HEK293 (cell line): ENCODE data around the gene UBASH3B.

Experiments used
- CTCF ChIA-PET: fragments of 350-600 bp; formaldehyde crosslinking; extraction: SDS; loops from one replicate; lab custom pipeline; 2021; ENCODE audit warnings: antibody characterized with exemption; lab: Yijun Ruan, JAX
- POLR2A ChIA-PET: fragments of 300-600 bp; formaldehyde crosslinking; extraction: SDS; loops from one replicate; lab custom pipeline; 2020; ENCODE audit warnings: antibody characterized with exemption, inconsistent platforms; lab: Yijun Ruan, JAX
- H3K27ac ChIP-seq: fragments of 200-500 bp; sonication (Bioruptor generic); 2 replicates; pipeline ENCODE4 v1.5.1; 2014; ENCODE audit warnings: low read depth, low read length, control low read depth, inconsistent platforms; ENCODE audit errors: extremely low read depth
- H3K36me3 ChIP-seq, 2 experiments: fragments of 200-500 bp in 1 of 2; sonication (Bioruptor generic) in 1 of 2; 1 replicate in 1 of 2; 2 replicates in 1 of 2; pipeline ENCODE4 v1.5.1; 2014 to 2017; ENCODE audit warnings: inconsistent platforms in 2 of 2, low read length in 2 of 2; ENCODE audit not compliant: control insufficient read depth in 2 of 2, insufficient read depth in 1 of 2
- H3K4me1 ChIP-seq: fragments of 200-500 bp; sonication (Bioruptor generic); 2 replicates; pipeline ENCODE4 v1.5.1; 2014; ENCODE audit warnings: mild to moderate bottlenecking, low read length, inconsistent platforms; ENCODE audit not compliant: control insufficient read depth, insufficient read depth
- H3K4me3 ChIP-seq: 2 replicates; pipeline ENCODE4 v1.5.1; 2011; ENCODE audit warnings: low read depth, mild to moderate bottlenecking, control low read depth, low read length, moderate library complexity
- H3K9me3 ChIP-seq: fragments of 200-500 bp; sonication (Bioruptor generic); 2 replicates; pipeline ENCODE4 v1.5.1; 2014; ENCODE audit warnings: low read depth, low read length, inconsistent platforms; ENCODE audit not compliant: control insufficient read depth, insufficient read depth
- ATF2 ChIP-seq: fragments of 450-650 bp; formaldehyde crosslinking; IDR thresholded peaks from 2 replicates; pipeline ENCODE4 v1.5.1; 2016; ENCODE audit warnings: missing biosample characterization, missing genetic modification characterization, low read depth
- EGR2 ChIP-seq: fragments of 450-650 bp; formaldehyde crosslinking; IDR thresholded peaks from 2 replicates; pipeline ENCODE4 v1.5.1; 2016; ENCODE audit warnings: low read depth, missing biosample characterization, missing genetic modification characterization
- HOXD13 ChIP-seq: sonication (generic); formaldehyde crosslinking; IDR thresholded peaks from 2 replicates; pipeline ENCODE4 v1.8.0; 2022; ENCODE audit warnings: missing genetic modification reagents, borderline replicate concordance
- PATZ1 ChIP-seq: fragments of 450-650 bp; formaldehyde crosslinking; IDR thresholded peaks from 2 replicates; pipeline ENCODE4 v1.5.1; 2016; ENCODE audit warnings: missing biosample characterization, missing genetic modification characterization
- PRDM1 ChIP-seq: fragments of 450-650 bp; formaldehyde crosslinking; IDR thresholded peaks from 2 replicates; pipeline ENCODE4; 2016; ENCODE audit warnings: missing biosample characterization, missing genetic modification characterization
- PRDM2 ChIP-seq: fragments of 450-650 bp; formaldehyde crosslinking; IDR thresholded peaks from 2 replicates; pipeline ENCODE4 v1.5.1; 2016; ENCODE audit warnings: missing biosample characterization, missing genetic modification characterization, borderline replicate concordance
- RBAK ChIP-seq: fragments of 450-650 bp; formaldehyde crosslinking; IDR thresholded peaks from 2 replicates; pipeline ENCODE4 v1.5.1; 2016; ENCODE audit warnings: missing biosample characterization, missing genetic modification characterization
- SALL2 ChIP-seq: fragments of 450-650 bp; formaldehyde crosslinking; IDR thresholded peaks from 2 replicates; pipeline ENCODE4 v1.5.0; 2017; ENCODE audit warnings: missing biosample characterization, mild to moderate bottlenecking, missing genetic modification characterization, borderline replicate concordance
- YY2 ChIP-seq: fragments of 450-650 bp; formaldehyde crosslinking; IDR thresholded peaks from 2 replicates; pipeline ENCODE4 v1.5.1; 2016; ENCODE audit warnings: missing biosample characterization, missing genetic modification characterization
- ZBTB20 ChIP-seq: fragments of 450-650 bp; formaldehyde crosslinking; IDR thresholded peaks from 2 replicates; pipeline ENCODE4 v1.5.1; 2016; ENCODE audit warnings: missing biosample characterization, missing genetic modification characterization
- ZBTB8A ChIP-seq: fragments of 450-650 bp; formaldehyde crosslinking; IDR thresholded peaks from 2 replicates; pipeline ENCODE4 v1.5.1; 2016; ENCODE audit warnings: missing biosample characterization, missing genetic modification characterization
- ZNF112 ChIP-seq: fragments of 450-650 bp; formaldehyde crosslinking; IDR thresholded peaks from 2 replicates; pipeline ENCODE4 v1.5.0; 2017; ENCODE audit warnings: missing biosample characterization, missing genetic modification characterization
- ZNF114 ChIP-seq: fragments of 450-650 bp; formaldehyde crosslinking; IDR thresholded peaks from 2 replicates; pipeline ENCODE4 v1.5.0; 2017; ENCODE audit warnings: missing biosample characterization, missing genetic modification characterization
- ZNF121 ChIP-seq: fragments of 450-650 bp; formaldehyde crosslinking; IDR thresholded peaks from 2 replicates; pipeline ENCODE4 v1.5.1; 2016; ENCODE audit warnings: missing biosample characterization, missing genetic modification characterization
- ZNF18 ChIP-seq: fragments of 450-650 bp; formaldehyde crosslinking; IDR thresholded peaks from 2 replicates; pipeline ENCODE4 v1.5.1; 2016; ENCODE audit warnings: missing biosample characterization, missing genetic modification characterization
- ZNF26 ChIP-seq: fragments of 450-650 bp; formaldehyde crosslinking; IDR thresholded peaks from 2 replicates; pipeline ENCODE4 v1.5.1; 2016; ENCODE audit warnings: missing biosample characterization, missing genetic modification characterization
- ZNF274 ChIP-seq, 2 experiments: fragments of 200-500 bp in 1 of 2; fragments of 450-650 bp in 1 of 2; sonication (Bioruptor generic) in 1 of 2; formaldehyde crosslinking in 1 of 2; IDR thresholded peaks; 2 replicates each; pipeline versions ENCODE4 v1.5.1 to v1.6.1; 2014 to 2016; ENCODE audit warnings: borderline replicate concordance in 1 of 2, inconsistent platforms in 1 of 2, low read length in 1 of 2, missing biosample characterization in 1 of 2, missing genetic modification characterization in 1 of 2
- ZNF302 ChIP-seq: fragments of 450-650 bp; formaldehyde crosslinking; IDR thresholded peaks from 2 replicates; pipeline ENCODE4 v1.5.1; 2016; ENCODE audit warnings: missing biosample characterization, missing genetic modification characterization, low read depth
- ZNF354C ChIP-seq: fragments of 450-650 bp; formaldehyde crosslinking; IDR thresholded peaks from 2 replicates; pipeline ENCODE4 v1.5.1; 2016; ENCODE audit warnings: missing biosample characterization, missing genetic modification characterization, low read depth, borderline replicate concordance
- ZNF423 ChIP-seq: fragments of 450-650 bp; formaldehyde crosslinking; IDR thresholded peaks from 2 replicates; pipeline ENCODE4 v1.5.1; 2016; ENCODE audit warnings: missing biosample characterization, missing genetic modification characterization
- ZNF626 ChIP-seq: fragments of 450-650 bp; sonication (Bioruptor Pico); formaldehyde crosslinking; IDR thresholded peaks from 2 replicates; pipeline ENCODE4 v1.5.1; 2018; ENCODE audit warnings: missing biosample characterization, missing genetic modification characterization, inconsistent platforms
- ZNF629 ChIP-seq: fragments of 450-650 bp; formaldehyde crosslinking; IDR thresholded peaks from 2 replicates; pipeline ENCODE4 v1.5.1; 2017; ENCODE audit warnings: missing biosample characterization, missing genetic modification characterization
- ZNF777 ChIP-seq: fragments of 450-650 bp; formaldehyde crosslinking; IDR thresholded peaks from 2 replicates; pipeline ENCODE4 v1.5.1; 2017; ENCODE audit warnings: missing biosample characterization, missing genetic modification characterization, borderline replicate concordance

Gene UBASH3B

GRCh38 chr11:122803306-122803705 lies 147.8 kb downstream of the UBASH3B start:
- Histone ChIP-seq H3K4me1 (no peaks in the 10 kb centered on the region), H3K36me3 (peaks cover 0 to 14% of the 10 kb centered on the region in 2 experiments; a peak in 1 of 3 replicates), H3K4me3 (no peak overlapping the region), H3K9me3 (no peaks in the 10 kb centered on the region), H3K27ac (no peak overlapping the region)
- CTCF ChIA-PET, result no interaction called here
- POLR2A ChIA-PET, result no interaction called here
- TF ChIP-seq ZNF26 (tag by site-specific recombination) (no peak), PRDM2 (tag by site-specific recombination) (no peak), YY2 (tag by site-specific recombination) (no peak), PRDM1 (tag by site-specific recombination) (no peak), RBAK (tag by site-specific recombination) (no peak), ATF2 (no peak), ZNF18 (tag by site-specific recombination) (no peak), ZNF112 (tag by site-specific recombination) (no peak), ZBTB20 (no peak), SALL2 (tag by site-specific recombination) (no peak), ZNF274 (IDR thresholded peaks at IDR 0.05; ENCODE audit: low read length) (no peak), ZNF274 (tag by site-specific recombination; IDR thresholded peaks at IDR 0.05; ENCODE audit: borderline replicate concordance) (no peak), ZNF423 (tag by site-specific recombination) (no peak), ZNF629 (tag by site-specific recombination) (no peak)

GRCh38 chr11:122803716-122804115 lies 148.2 kb downstream of the UBASH3B start:
- Histone ChIP-seq H3K36me3 (peaks cover 0 to 13% of the 10 kb centered on the region in 2 experiments; a peak in 1 of 3 replicates), H3K4me3 (no peak overlapping the region), H3K4me1 (no peaks in the 10 kb centered on the region), H3K9me3 (no peaks in the 10 kb centered on the region), H3K27ac (no peak overlapping the region)
- ChIA-PET CTCF (interaction anchor here (0.6 to 6.8 kb wide), 2 partner anchors 49 to 71 kb away, joined by 4 to 26 read pairs; no protein-coding TSS in a partner anchor), POLR2A (no interaction called here)
- TF ChIP-seq EGR2 (tag by site-specific recombination) (no peak), ZNF302 (no peak), ZNF121 (no peak), ZBTB8A (no peak), ZNF114 (no peak), PATZ1 (tag by site-specific recombination) (no peak), ZNF626 (tag by site-specific recombination) (no peak), ZNF777 (tag by site-specific recombination) (no peak), ZNF354C (tag by site-specific recombination) (no peak), HOXD13 (CRISPR knock-in tag) (no peak)
